Measurements from ENCODE around the gene TENM3. TPM values are rescaled to one million over a fixed set of nuclear protein-coding genes. Genes with fewer than 3 reads are reported as not detected.

Gene TENM3
- total and polyA plus RNA-seq, 12 donors: 0.20 to 6.6 (median 3.5) TPM

GRCh38 chr4:182624281-182624680 lies 381.1 kb downstream of the TENM3 start:
- no peak overlapping the region for H3K4me3 ChIP-seq
- H3K27ac ChIP-seq: no peak overlapping the region
- ATAC-seq (no peak), DNase-seq (no peak)
- TF ChIP-seq CTCF (IDR thresholded peaks at IDR 0.05): no peak
- H3K36me3 ChIP-seq: no peaks in the 10 kb centered on the region
- 86 to 93% methylated on average over 8 of the region's 8 CpGs for WGBS, 2 donors
- H3K4me1 ChIP-seq: no peaks in the 10 kb centered on the region
- H3K9me3 ChIP-seq: no peaks in the 10 kb centered on the region
- H3K27me3 ChIP-seq: no peaks in the 10 kb centered on the region
- intact Hi-C loops (cut with DNase I): no loop called here

- Histone ChIP-seq H3K27me3 (no peaks in the 10 kb centered on the region), H3K4me3 (no peak overlapping the region), H3K4me1 (no peaks in the 10 kb centered on the region), H3K36me3 (no peaks in the 10 kb centered on the region), H3K9me3 (no peaks in the 10 kb centered on the region), H3K27ac (no peak overlapping the region)
- DNase-seq: no peak
- no peak for ATAC-seq
- intact Hi-C loops (cut with DNase I): loop anchor here in 1 of 10 donors (5.0 kb wide), 1 partner anchor 217 kb away; no protein-coding TSS in a partner anchor
- no peak for TF ChIP-seq CTCF (IDR thresholded peaks at IDR 0.05)
- 87 to 90% methylated on average over 16 of the region's 16 CpGs for WGBS, 2 donors
Observed at GRCh38 chr4:182625193-182625592, 382.0 kb downstream of the TENM3 start.

GRCh38 chr4:182627996-182628395 lies 384.8 kb downstream of the TENM3 start:
- Histone ChIP-seq H3K36me3 (no peaks in the 10 kb centered on the region), H3K27ac (no peak overlapping the region), H3K27me3 (no peaks in the 10 kb centered on the region), H3K4me3 (no peak overlapping the region), H3K4me1 (no peaks in the 10 kb centered on the region), H3K9me3 (no peaks in the 10 kb centered on the region)
- DNase-seq (no peak), ATAC-seq (no peak)
- WGBS, 2 donors: 91% methylated on average over 6 of the region's 6 CpGs
- intact Hi-C loops (cut with DNase I): loop anchor here in 1 of 10 donors (5.0 kb wide), 1 partner anchor 214 kb away; no protein-coding TSS in a partner anchor
- TF ChIP-seq CTCF (IDR thresholded peaks at IDR 0.05): no peak

GRCh38 chr4:182628544-182628943 lies 385.3 kb downstream of the TENM3 start:
- H3K4me1 ChIP-seq: no peaks in the 10 kb centered on the region
- no peak overlapping the region for H3K4me3 ChIP-seq
- H3K27ac ChIP-seq: no peak overlapping the region
- H3K36me3 ChIP-seq: no peaks in the 10 kb centered on the region
- no peak for ATAC-seq
- WGBS, 2 donors: 80 to 88% methylated on average over 6 of the region's 6 CpGs
- no peaks in the 10 kb centered on the region for H3K9me3 ChIP-seq
- intact Hi-C loops (cut with DNase I): loop anchor here in 1 of 10 donors (5.0 kb wide), 1 partner anchor 214 kb away; no protein-coding TSS in a partner anchor
- no peaks in the 10 kb centered on the region for H3K27me3 ChIP-seq
- TF ChIP-seq CTCF (IDR thresholded peaks at IDR 0.05): no peak
- no peak for DNase-seq
